Measurements from ENCODE around the gene CDC42BPG.

Gene CDC42BPG

GRCh38 chr11:64864473-64865285, 20.2 kb upstream of the CDC42BPG start:
- DNase-seq, result peak; percentile 63

- no peak for DNase-seq
Measured at GRCh38 chr11:64864135-64864472, 19.7 kb upstream of the CDC42BPG start.

GRCh38 chr11:64863391-64864060, 19.1 kb upstream of the CDC42BPG start:
- DNase-seq, result no peak

- no peak for DNase-seq
Measured at GRCh38 chr11:64862987-64863390, 18.5 kb upstream of the CDC42BPG start.

GRCh38 chr11:64861227-64861975, 16.9 kb upstream of the CDC42BPG start:
- DNase-seq, result no peak

GRCh38 chr11:64859542-64860414, 15.3 kb upstream of the CDC42BPG start:
- no peak for DNase-seq

GRCh38 chr11:64858467-64859263, 14.2 kb upstream of the CDC42BPG start:
- no peak for DNase-seq

- DNase-seq, result no peak
Measured at GRCh38 chr11:64857485-64857884, 13.0 kb upstream of the CDC42BPG start.

- peak; percentile 57 for DNase-seq
Measured at GRCh38 chr11:64856382-64857227, 12.2 kb upstream of the CDC42BPG start.

GRCh38 chr11:64855596-64856304, 11.3 kb upstream of the CDC42BPG start:
- no peak for DNase-seq

GRCh38 chr11:64854534-64855502, 10.4 kb upstream of the CDC42BPG start:
- peak; percentile 85 for DNase-seq

- DNase-seq, result no peak
Measured at GRCh38 chr11:64854157-64854533, 9.7 kb upstream of the CDC42BPG start.

GRCh38 chr11:64853709-64854108, 9.3 kb upstream of the CDC42BPG start:
- no peak for DNase-seq

GRCh38 chr11:64852804-64853509, 8.5 kb upstream of the CDC42BPG start:
- DNase-seq, result no peak

- no peak for DNase-seq
Measured at GRCh38 chr11:64851831-64852351, 7.4 kb upstream of the CDC42BPG start.

- no peak for DNase-seq
Measured at GRCh38 chr11:64850979-64851567, 6.6 kb upstream of the CDC42BPG start.

GRCh38 chr11:64849598-64850356, 5.3 kb upstream of the CDC42BPG start:
- DNase-seq, result no peak

All from amniotic stem cell (primary cell).